Measurements from ENCODE around the gene TMEM185B. TPM values are rescaled to one million over a fixed set of nuclear protein-coding genes. Genes with fewer than 3 reads are reported as not detected.
A peak's percentile ranks its signal among the peaks of the same experiment; 100 is the strongest.

TMEM185B gene
- total and polyA plus RNA-seq, 10 of the 15 experiments (the other 5 are each of a cell fraction or from before 2014, with no cell fraction given), result 2.4 to 20.9 (median 14.5) TPM

- TF ChIP-seq SPI1 (IDR thresholded peaks at IDR 0.05; ENCODE audit: borderline replicate concordance, insufficient read depth, low read depth, low read length) (0 out of 2 replicates have a peak, but pooled peaks have one; percentile 17), NKRF (conservative IDR thresholded peaks at IDR 0.05) (no peak), STAT3 (IDR thresholded peaks at IDR 0.05; ENCODE audit: low read depth, low read length) (no peak), ATF2 (IDR thresholded peaks at IDR 0.05; ENCODE audit: low read length) (no peak)
- ChIA-PET POLR2A (no interaction called here), RAD21 (ENCODE audit: unreplicated experiment) (no interaction called here), SMC1A (ENCODE audit: uncharacterized antibody, unreplicated experiment) (interaction anchor here (1.2 to 1.3 kb wide), 3 partner anchors 8 to 60 kb away, joined by 3 to 5 read pairs (median 4); no protein-coding TSS in a partner anchor), CTCF (interaction anchor here (0.6 to 1.2 kb wide), 2 partner anchors 9 to 195 kb away, joined by 3 read pairs; partner anchors contain the start of gene RALB)
- Histone ChIP-seq H4K20me1 (ENCODE audit: control insufficient read depth, insufficient read depth) (no peaks in the 10 kb centered on the region), H3K27ac (ENCODE audit: control insufficient read depth, insufficient read depth) (no peak overlapping the region), H3K79me2 (ENCODE audit: control insufficient read depth, insufficient read depth, low read length) (no peaks in the 10 kb centered on the region), H3K4me1 (ENCODE audit: control insufficient read depth, insufficient read depth, low read length) (peaks cover 4% of the 10 kb centered on the region; the same call in 1 of the 2 replicates), H3K4me2 (ENCODE audit: control insufficient read depth, insufficient read depth) (no peak overlapping the region), H3K9me3 (replicated peaks; ENCODE audit: control insufficient read depth, insufficient read depth, low read length) (peaks cover 9% of the 10 kb centered on the region; the same call in 2 of the 3 replicates), H2AFZ (ENCODE audit: control insufficient read depth, low read depth, low read length) (no peak overlapping the region), H3K4me3 (no peak overlapping the region), H3K36me3 (ENCODE audit: control insufficient read depth in 2 of 2, insufficient read depth in 2 of 2, low read length in 1 of 2) (no peaks in the 10 kb centered on the region), H3K27me3 (replicated peaks in 1 of 2; ENCODE audit: control insufficient read depth in 2 of 2, insufficient read depth in 2 of 2, low read length in 1 of 2) (no peaks in the 10 kb centered on the region), H3K9ac (ENCODE audit: control insufficient read depth, insufficient read depth, low read length) (no peak overlapping the region)
- 51% methylated on average over 3 of the region's 3 CpGs for WGBS (ENCODE audit: insufficient coverage, insufficient replicate concordance, low lambda C conversion rate, missing lambda C conversion rate)
- in situ Hi-C loops (cut with MboI), result no loop called here
- no peak for FAIRE-seq
- no peak for DNase-seq (ENCODE audit: low read depth, low spot score)
- ATAC-seq, result no peak
- intact Hi-C loops (cut with micrococcal nuclease; ENCODE audit: unreplicated experiment), result no loop called here
- no TSS peak for BruUV-seq (replicated peaks)
These were observed 20.0 kb upstream of the TMEM185B start for GRCh38 chr2:120243211-120243610.

All from GM12878 (cell line).